Measurements from ENCODE around the gene FCRL3.
A peak's percentile ranks its signal among the peaks of the same experiment; 100 is the strongest.
"Not testable (repeated sequence)": the region's sequence is repeated elsewhere in the genome, so short reads cannot be mapped to it uniquely, and the experiment has no call there.

FCRL3 gene

GRCh38 chr1:157700732-157701131, at the start of gene FCRL3:
TSS of gene FCRL3 (minus strand) at chr1:157700769. CDS start at chr1:157700489, 280 bp downstream.
- no peak for DNase-seq

- no peak for DNase-seq
Measured at GRCh38 chr1:157748262-157748817, 47.8 kb upstream of the FCRL3 start.

GRCh38 chr1:157739229-157739901, 38.8 kb upstream of the FCRL3 start:
- DNase-seq = no peak

- not testable (repeated sequence) for DNase-seq
Measured at GRCh38 chr1:157735991-157736390, 35.4 kb upstream of the FCRL3 start.

GRCh38 chr1:157734321-157734720, 33.8 kb upstream of the FCRL3 start:
- no peak for DNase-seq

GRCh38 chr1:157732755-157733154, 32.2 kb upstream of the FCRL3 start:
- no peak for DNase-seq

GRCh38 chr1:157725221-157725577, 24.6 kb upstream of the FCRL3 start:
- no peak for DNase-seq

GRCh38 chr1:157724537-157725220, 24.1 kb upstream of the FCRL3 start:
- no peak for DNase-seq

GRCh38 chr1:157723157-157723556, 22.6 kb upstream of the FCRL3 start:
- DNase-seq = no peak

GRCh38 chr1:157721985-157722384, 21.4 kb upstream of the FCRL3 start:
- DNase-seq = no peak

GRCh38 chr1:157715736-157716135, 15.2 kb upstream of the FCRL3 start:
- DNase-seq = no peak

GRCh38 chr1:157711802-157712201, 11.2 kb upstream of the FCRL3 start:
- no peak for DNase-seq

GRCh38 chr1:157704878-157705277, 4.3 kb upstream of the FCRL3 start:
- DNase-seq = no peak

GRCh38 chr1:157703981-157704380, 3.4 kb upstream of the FCRL3 start:
- DNase-seq = no peak

GRCh38 chr1:157702308-157702825, 1.8 kb upstream of the FCRL3 start:
- DNase-seq = no peak

GRCh38 chr1:157700305-157700704, 264 bp downstream of the FCRL3 start:
- DNase-seq = no peak

- DNase-seq = no peak
Measured at GRCh38 chr1:157697781-157698569, 2.6 kb downstream of the FCRL3 start.

- DNase-seq = no peak
Measured at GRCh38 chr1:157696966-157697628, 3.5 kb downstream of the FCRL3 start.

GRCh38 chr1:157695417-157695816, 5.2 kb downstream of the FCRL3 start:
- DNase-seq = no peak

- peak; percentile 8 for DNase-seq
Measured at GRCh38 chr1:157691285-157691920, 9.2 kb downstream of the FCRL3 start.

- DNase-seq = no peak
Measured at GRCh38 chr1:157682710-157683437, 17.7 kb downstream of the FCRL3 start.

- no peak for DNase-seq
Measured at GRCh38 chr1:157678721-157679120, 21.8 kb downstream of the FCRL3 start.

All from NCI-H774 (cell line).